SK-N-MC (cell line): ENCODE data around the gene TGFBI.

Experiments used
- EZH2 ChIP-seq: fragments of 200-600 bp; sonication (generic); IDR thresholded peaks from one replicate; pipeline ENCODE4 v1.6.1; 2017; ENCODE audit warnings: antibody characterized with exemption
- POLR2AphosphoS5 ChIP-seq: IDR thresholded peaks from 2 replicates; pipeline ENCODE4 v1.6.1; 2012; ENCODE audit warnings: mild to moderate bottlenecking, low read depth, low read length, borderline replicate concordance

DNA sequence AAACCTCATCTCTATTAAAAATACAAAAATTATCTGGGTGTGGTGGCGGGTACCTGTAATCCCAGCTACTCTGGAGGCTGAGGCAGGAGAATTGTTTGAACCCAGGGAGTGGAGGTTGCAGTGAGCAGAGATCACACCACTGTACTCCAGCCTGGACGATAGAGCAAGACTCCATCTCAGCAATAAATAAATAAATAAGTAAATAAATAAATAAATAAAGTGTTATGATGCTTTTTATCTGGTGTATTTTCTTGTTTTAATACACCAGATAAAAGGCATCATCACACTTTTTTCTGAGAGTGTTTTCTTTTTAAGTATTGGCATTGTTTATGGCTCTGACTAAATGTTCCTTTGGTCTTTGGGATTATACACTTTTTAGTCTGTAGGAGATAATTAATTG lies 49.8 kb upstream of the TGFBI start:
- TF ChIP-seq EZH2 = no peak
- no peak for TF ChIP-seq POLR2AphosphoS5
